Activated CD8-positive, alpha-beta T cell treated with anti-CD3 and anti-CD28 coated beads for 36 hours (primary cell): ENCODE measurements around the gene HVCN1. TPM values are rescaled to one million over a fixed set of nuclear protein-coding genes. Genes with fewer than 3 reads are reported as not detected.

ENCODE experiments used
- ATAC-seq: fragments of 200-7000 bp; cut with Tn5 transposase; one replicate; pipeline ENCODE4 v1.10.0; 2021; ENCODE audit warnings: mild to moderate bottlenecking, moderate library complexity
- CTCF ChIA-PET: fragments of 350-600 bp; sonication (Branson Sonifier 250); formaldehyde crosslinking; loops from one replicate; lab custom pipeline; 2021; ENCODE audit warnings: antibody characterized with exemption; lab: Charles Lee
- POLR2A ChIA-PET: fragments of 350-600 bp; sonication (Branson Sonifier 250); formaldehyde crosslinking; loops from one replicate; lab custom pipeline; 2021; ENCODE audit warnings: antibody characterized with exemption; lab: Charles Lee
- DNase-seq: peaks from one replicate; pipeline ENCODE4 v3.0.0-alpha.2; 2020
- H3K27ac Mint-ChIP-seq: one replicate; pipeline ENCODE4 v1.8.0; 2021; ENCODE audit warnings: mild to moderate bottlenecking, mixed read lengths
- H3K27me3 Mint-ChIP-seq: one replicate; pipeline ENCODE4 v1.8.0; 2021; ENCODE audit warnings: mixed read lengths
- H3K36me3 Mint-ChIP-seq: one replicate; pipeline ENCODE4 v1.8.0; 2021; ENCODE audit warnings: low read depth, mixed read lengths
- H3K4me1 Mint-ChIP-seq: one replicate; pipeline ENCODE4 v1.8.0; 2021; ENCODE audit warnings: low read depth, mixed read lengths
- H3K4me3 Mint-ChIP-seq: one replicate; pipeline ENCODE4 v1.8.0; 2021; ENCODE audit warnings: mild to moderate bottlenecking, moderate library complexity, mixed read lengths
- H3K9me3 Mint-ChIP-seq: one replicate; pipeline ENCODE4 v1.8.0; 2021; ENCODE audit warnings: mixed read lengths
- intact Hi-C: fragments of 100-400 bp; cut with micrococcal nuclease; formaldehyde crosslinking; loops from one replicate; pipeline ENCODE4 v1.10.0; 2022
- total RNA-seq, 2 experiments: library from RNA; stranded (reverse); gene quantifications; one replicate each; pipeline ENCODE4 v1.2.3, GENCODE V29; 2021
- TF ChIP-seq, protein P1 (sequence below): fragments of 200-600 bp; IDR thresholded peaks from one replicate; pipeline ENCODE4 v1.8.0; 2022; ENCODE audit warnings: antibody characterized with exemption, mild to moderate bottlenecking

The HVCN1 gene
- total RNA-seq, 2 experiments from 2014 or later, result 23.0 to 24.2 TPM

DNA sequence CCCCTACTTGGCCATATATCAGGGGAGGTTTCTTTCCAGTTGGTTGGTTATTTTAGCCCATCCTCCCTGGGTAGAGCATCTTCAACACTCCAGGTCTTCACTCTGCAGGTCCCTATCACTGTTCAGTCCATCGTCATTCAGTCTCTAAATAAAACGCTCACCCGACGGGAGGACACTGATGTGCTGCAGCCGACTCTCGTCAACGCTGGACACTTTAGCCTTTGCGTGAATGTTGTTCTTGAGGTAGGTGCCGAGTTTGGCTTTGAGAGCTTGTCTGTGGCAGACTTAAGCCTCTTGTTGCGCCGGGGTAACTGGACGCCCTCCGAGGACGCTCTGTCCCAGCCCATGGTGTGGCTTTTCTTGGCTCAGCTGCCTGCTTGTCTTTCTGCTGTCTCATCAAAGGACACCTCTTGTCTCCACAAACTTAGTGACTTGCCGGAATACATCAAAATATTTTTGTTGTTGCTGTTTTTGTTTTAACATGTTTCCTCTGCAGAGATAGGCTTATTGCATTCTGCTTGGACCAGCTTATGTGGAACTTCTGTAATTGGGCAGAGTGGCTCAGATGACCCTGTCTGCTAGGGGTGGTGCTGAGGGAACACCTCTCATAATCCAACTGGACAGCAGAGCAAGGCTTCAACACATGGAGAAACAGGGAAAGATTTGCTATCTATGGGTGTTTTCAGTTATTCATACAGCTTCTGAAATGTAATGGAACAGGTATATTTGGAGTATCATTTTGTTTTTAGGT, 48.5 kb downstream of the HVCN1 start:
- ChIA-PET POLR2A (no interaction called here), CTCF (interaction anchor here (1.2 to 1.8 kb wide), 2 partner anchors 9 to 57 kb away, joined by 4 read pairs; no protein-coding TSS in a partner anchor)
- Mint-ChIP-seq H3K4me3 (no peak overlapping the region), H3K27me3 (no peaks in the 10 kb centered on the region), H3K27ac (no peak overlapping the region), H3K9me3 (no peaks in the 10 kb centered on the region), H3K4me1 (peaks cover 47% of the 10 kb centered on the region), H3K36me3 (peaks cover 2% of the 10 kb centered on the region)
- DNase-seq (no peak), ATAC-seq (no peak)
- TF ChIP-seq, protein P1, sequence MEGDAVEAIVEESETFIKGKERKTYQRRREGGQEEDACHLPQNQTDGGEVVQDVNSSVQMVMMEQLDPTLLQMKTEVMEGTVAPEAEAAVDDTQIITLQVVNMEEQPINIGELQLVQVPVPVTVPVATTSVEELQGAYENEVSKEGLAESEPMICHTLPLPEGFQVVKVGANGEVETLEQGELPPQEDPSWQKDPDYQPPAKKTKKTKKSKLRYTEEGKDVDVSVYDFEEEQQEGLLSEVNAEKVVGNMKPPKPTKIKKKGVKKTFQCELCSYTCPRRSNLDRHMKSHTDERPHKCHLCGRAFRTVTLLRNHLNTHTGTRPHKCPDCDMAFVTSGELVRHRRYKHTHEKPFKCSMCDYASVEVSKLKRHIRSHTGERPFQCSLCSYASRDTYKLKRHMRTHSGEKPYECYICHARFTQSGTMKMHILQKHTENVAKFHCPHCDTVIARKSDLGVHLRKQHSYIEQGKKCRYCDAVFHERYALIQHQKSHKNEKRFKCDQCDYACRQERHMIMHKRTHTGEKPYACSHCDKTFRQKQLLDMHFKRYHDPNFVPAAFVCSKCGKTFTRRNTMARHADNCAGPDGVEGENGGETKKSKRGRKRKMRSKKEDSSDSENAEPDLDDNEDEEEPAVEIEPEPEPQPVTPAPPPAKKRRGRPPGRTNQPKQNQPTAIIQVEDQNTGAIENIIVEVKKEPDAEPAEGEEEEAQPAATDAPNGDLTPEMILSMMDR, result no peak
- intact Hi-C loops, result no loop called here

- POLR2A ChIA-PET, result no interaction called here
Measured at GRCh38 chr12:110639336-110640141, 49.4 kb downstream of the HVCN1 start.

DNA sequence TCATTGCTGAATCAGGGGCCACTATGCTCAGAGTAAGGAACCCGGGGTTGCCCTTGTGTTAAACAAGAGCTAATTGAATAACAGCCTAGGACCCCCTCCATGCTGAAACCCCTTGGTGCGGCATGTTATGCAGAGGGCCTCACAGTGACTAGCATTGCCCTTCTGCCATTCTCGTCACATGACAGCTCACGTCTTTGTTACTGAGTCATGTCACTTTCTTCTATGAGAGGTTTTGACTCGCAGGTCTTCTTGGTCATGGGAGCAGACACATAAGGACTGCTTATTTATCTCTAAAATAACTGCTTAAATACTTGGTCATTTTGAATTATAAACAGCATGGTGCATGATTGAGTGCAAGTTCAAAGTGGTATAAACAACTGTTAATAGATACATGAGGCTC, 50.1 kb downstream of the HVCN1 start:
- no peak for ATAC-seq
- CTCF ChIA-PET, result interaction anchor here (0.6 to 1.8 kb wide), 3 partner anchors 10 to 98 kb away, joined by 3 to 4 read pairs (median 4); no protein-coding TSS in a partner anchor
- POLR2A ChIA-PET, result interaction anchor here (1.2 kb wide), 1 partner anchor 9 kb away, joined by 4 read pairs; no protein-coding TSS in a partner anchor
- no peak for DNase-seq
- intact Hi-C loops, result no loop called here
- Mint-ChIP-seq H3K36me3 (no peaks in the 10 kb centered on the region), H3K27me3 (no peaks in the 10 kb centered on the region), H3K4me3 (no peak overlapping the region), H3K27ac (no peak overlapping the region), H3K4me1 (peaks cover 49% of the 10 kb centered on the region), H3K9me3 (no peaks in the 10 kb centered on the region)
- TF ChIP-seq, protein P1, result no peak

More at GRCh38 chr12:110639336-110640141, 49.4 kb downstream of the HVCN1 start:
- Mint-ChIP-seq H3K27me3 (no peaks in the 10 kb centered on the region), H3K36me3 (peaks cover 2% of the 10 kb centered on the region), H3K4me3 (no peak overlapping the region), H3K4me1 (peaks cover 52% of the 10 kb centered on the region), H3K9me3 (no peaks in the 10 kb centered on the region), H3K27ac (no peak overlapping the region)
- DNase-seq (no peak), ATAC-seq (no peak)
- intact Hi-C loops, result no loop called here
- CTCF ChIA-PET, result interaction anchor here (0.6 to 1.8 kb wide), 4 partner anchors 9 to 97 kb away, joined by 3 to 4 read pairs (median 4); no protein-coding TSS in a partner anchor
- TF ChIP-seq, protein P1, result no peak

- Mint-ChIP-seq H3K27me3 (no peaks in the 10 kb centered on the region), H3K27ac (no peak overlapping the region), H3K4me1 (peaks cover 46% of the 10 kb centered on the region), H3K4me3 (no peak overlapping the region), H3K36me3 (peaks cover 2% of the 10 kb centered on the region), H3K9me3 (no peaks in the 10 kb centered on the region)
- DNase-seq, result no peak
- peak; percentile 45 for ATAC-seq
- ChIA-PET POLR2A (interaction anchor here (1.2 kb wide), 1 partner anchor 9 kb away, joined by 4 read pairs; no protein-coding TSS in a partner anchor), CTCF (interaction anchor here (1.1 to 2.4 kb wide), 2 partner anchors 11 to 18 kb away, joined by 4 to 7 read pairs; no protein-coding TSS in a partner anchor)
- intact Hi-C loops, result no loop called here
- TF ChIP-seq, protein P1, result no peak
Measured at GRCh38 chr12:110637869-110638441, 51.0 kb downstream of the HVCN1 start.
